IMR-90 (cell line): ENCODE measurements around the gene MOXD1. TPM values are rescaled to one million over a fixed set of nuclear protein-coding genes. Genes with fewer than 3 reads are reported as not detected.

ENCODE experiments used
- ATAC-seq: fragments of 200-7000 bp; cut with Tn5 transposase; 2 replicates; pipeline ENCODE4 v1.9.1; 2020; ENCODE audit warnings: low read depth, mild to moderate bottlenecking, moderate library complexity
- BruUV-seq: library from RNA; stranded (reverse); fragments of 400-500 nt; replicated peaks from 2 replicates; lab custom pipeline; 2021; lab: Mats Ljungman, UMichigan
- CTCF ChIA-PET: fragments of 300-600 bp; formaldehyde crosslinking; extraction: SDS; loops from one replicate; lab custom pipeline; 2021; ENCODE audit warnings: antibody characterized with exemption; lab: Yijun Ruan, JAX
- POLR2A ChIA-PET: fragments of 300-600 bp; sonication (Branson Sonifier 250); formaldehyde crosslinking; loops from one replicate; lab custom pipeline; 2022; ENCODE audit warnings: antibody characterized with exemption; ENCODE audit not compliant: unreplicated experiment; lab: Charles Lee
- DNase-seq: peaks from one replicate; pipeline ENCODE4 v3.0.0; 2013
- H2AFZ ChIP-seq: replicated peaks from 2 replicates; pipeline ENCODE3; 2013; ENCODE audit warnings: low read length, mild to moderate bottlenecking; ENCODE audit not compliant: poor library complexity
- H2AK5ac ChIP-seq: 2 replicates; pipeline ENCODE4 v1.6.1; 2013; ENCODE audit warnings: low read depth, low read length, inconsistent platforms
- H2AK9ac ChIP-seq: replicated peaks from 2 replicates; pipeline ENCODE3; 2013; ENCODE audit warnings: mild to moderate bottlenecking, low read depth, low read length, moderate library complexity; ENCODE audit not compliant: poor library complexity
- H2BK120ac ChIP-seq: 2 replicates; pipeline ENCODE4 v1.6.1; 2013; ENCODE audit warnings: low read depth, low read length, inconsistent platforms
- H2BK15ac ChIP-seq: 3 replicates; pipeline ENCODE4 v1.6.1; 2013; ENCODE audit warnings: low read depth, low read length, inconsistent platforms
- H2BK20ac ChIP-seq: 2 replicates; pipeline ENCODE4 v1.6.1; 2013; ENCODE audit warnings: low read depth, mild to moderate bottlenecking, inconsistent platforms, low read length, moderate library complexity
- H2BK5ac ChIP-seq: 2 replicates; pipeline ENCODE4 v1.6.1; 2013; ENCODE audit warnings: mild to moderate bottlenecking, low read depth, low read length, inconsistent platforms; ENCODE audit not compliant: poor library complexity, severe bottlenecking
- H3K14ac ChIP-seq: replicated peaks from 2 replicates; pipeline ENCODE4 v1.6.1; 2013; ENCODE audit warnings: low read depth, low read length, inconsistent platforms
- H3K18ac ChIP-seq: 2 replicates; pipeline ENCODE4 v1.6.1; 2013; ENCODE audit warnings: low read depth, low read length, control low read depth
- H3K23ac ChIP-seq: 2 replicates; pipeline ENCODE4 v1.6.1; 2013; ENCODE audit warnings: low read depth, low read length, inconsistent platforms
- H3K27ac ChIP-seq: 2 replicates; pipeline ENCODE4 v1.5.1; 2013; ENCODE audit warnings: mild to moderate bottlenecking, control low read depth, low read length; ENCODE audit not compliant: insufficient read depth
- H3K27me3 ChIP-seq: 2 replicates; pipeline ENCODE4 v1.6.1; 2013; ENCODE audit warnings: low read length; ENCODE audit not compliant: control insufficient read depth, insufficient read depth
- H3K36me3 ChIP-seq: 2 replicates; pipeline ENCODE4 v1.6.1; 2013; ENCODE audit warnings: low read length, mixed read lengths; ENCODE audit not compliant: control insufficient read depth, insufficient read depth
- H3K4ac ChIP-seq: 2 replicates; pipeline ENCODE4 v1.6.1; 2013; ENCODE audit warnings: low read depth, low read length, inconsistent platforms
- H3K4me1 ChIP-seq: 2 replicates; pipeline ENCODE4 v1.6.1; 2013; ENCODE audit warnings: low read length, mixed read lengths; ENCODE audit not compliant: control insufficient read depth, insufficient read depth
- H3K4me2 ChIP-seq: 2 replicates; pipeline ENCODE4 v1.6.1; 2013; ENCODE audit warnings: low read depth, mild to moderate bottlenecking, control low read depth, low read length, moderate library complexity
- H3K4me3 ChIP-seq: 2 replicates; pipeline ENCODE4 v1.5.1; 2013; ENCODE audit warnings: low read depth, mild to moderate bottlenecking, control low read depth, low read length, moderate library complexity; ENCODE audit not compliant: insufficient read depth
- H3K56ac ChIP-seq: 2 replicates; pipeline ENCODE4 v1.6.1; 2013; ENCODE audit warnings: low read length, inconsistent platforms; ENCODE audit not compliant: insufficient read depth; ENCODE audit errors: extremely low read depth
- H3K79me1 ChIP-seq, 2 experiments: 2 replicates each; pipeline ENCODE4 v1.6.1; 2013; ENCODE audit warnings: low read length in 2 of 2, inconsistent platforms in 1 of 2, low read depth in 1 of 2
- H3K9ac ChIP-seq: 2 replicates; pipeline ENCODE4 v1.6.1; 2013; ENCODE audit warnings: low read depth, low read length, control low read depth
- H3K9me1 ChIP-seq: 2 replicates; pipeline ENCODE4 v1.6.1; 2013; ENCODE audit warnings: low read length, inconsistent platforms; ENCODE audit not compliant: insufficient read depth
- H3K9me3 ChIP-seq: 2 replicates; pipeline ENCODE4 v1.6.1; 2013; ENCODE audit warnings: low read length; ENCODE audit not compliant: control insufficient read depth, insufficient read depth
- H4K20me1 ChIP-seq: 2 replicates; pipeline ENCODE4 v1.6.1; 2013; ENCODE audit warnings: low read length, inconsistent platforms; ENCODE audit not compliant: insufficient read depth
- H4K5ac ChIP-seq: 2 replicates; pipeline ENCODE4 v1.6.1; 2013; ENCODE audit warnings: mild to moderate bottlenecking, low read depth, low read length, control low read depth
- H4K8ac ChIP-seq, 2 experiments: 2 replicates each; pipeline ENCODE4 v1.6.1; 2013; ENCODE audit warnings: low read depth in 2 of 2, low read length in 2 of 2, control low read depth in 1 of 2, inconsistent platforms in 1 of 2
- H4K91ac ChIP-seq: 2 replicates; pipeline ENCODE4 v1.6.1; 2013; ENCODE audit warnings: low read depth, low read length, inconsistent platforms; ENCODE audit not compliant: insufficient read depth
- CEBPB ChIP-seq: IDR thresholded peaks from 2 replicates; pipeline ENCODE4 v1.6.1; 2012; ENCODE audit warnings: low read depth, low read length, improper control_type of control experiment
- CTCF ChIP-seq: conservative IDR thresholded peaks from 2 replicates; pipeline ENCODE4 v1.5.1; 2012; ENCODE audit warnings: mild to moderate bottlenecking, low read depth, low read length, improper control_type of control experiment
- NFE2L2 ChIP-seq: fragments of 150-350 bp; IDR thresholded peaks from 2 replicates; pipeline ENCODE4 v1.6.1; 2016; ENCODE audit warnings: low read depth, mild to moderate bottlenecking, low read length
- RCOR1 ChIP-seq: IDR thresholded peaks from 2 replicates; pipeline ENCODE4 v1.6.1; 2012; ENCODE audit warnings: mild to moderate bottlenecking, low read length, improper control_type of control experiment; ENCODE audit not compliant: insufficient replicate concordance
- RFX5 ChIP-seq: IDR thresholded peaks from 2 replicates; pipeline ENCODE4 v1.8.0; 2012; ENCODE audit warnings: low read depth, mild to moderate bottlenecking, low read length, moderate library complexity
- dilution Hi-C: fragments of 300-500 bp; cut with HindIII; formaldehyde crosslinking; loops from one replicate; pipeline ENCODE4 v1.14.3; 2018; ENCODE audit warnings: low sequenced_read_pairs; ENCODE audit not compliant: unreplicated experiment
- in situ Hi-C: fragments of 300-500 bp; cut with MboI; formaldehyde crosslinking; loops from 3 replicates; pipeline ENCODE4 v1.14.3; 2019; ENCODE audit warnings: low sequenced_read_pairs, inconsistent platforms, mixed read lengths
- intact Hi-C: fragments of 100-400 bp; cut with micrococcal nuclease; formaldehyde crosslinking; loops from 2 replicates; pipeline ENCODE4 v1.10.0; 2022
- polyA plus RNA-seq, 3 experiments: library from polyadenylated mRNA; depleted of rRNA; stranded (reverse); fragments of >200 nt; gene quantifications; 2 replicates each; pipeline ENCODE4 v1.2.3, GENCODE V29; 2012; ENCODE audit warnings: low replicate concordance in 1 of 3
- total RNA-seq: library from RNA; depleted of rRNA; stranded (reverse); fragments of >200 nt; gene quantifications from 2 replicates; pipeline ENCODE4 v1.2.3, GENCODE V29; 2012
- TF ChIP-seq, protein P1 (sequence below): fragments of 150-350 bp; IDR thresholded peaks from 2 replicates; pipeline ENCODE4 v1.6.1; 2017; ENCODE audit warnings: mild to moderate bottlenecking, antibody characterized with exemption, low read length, low read depth

Gene MOXD1
- total and polyA plus RNA-seq, 2 of the 4 experiments (the other 2 are of a cell fraction): 10.0 to 19.4 TPM

DNA sequence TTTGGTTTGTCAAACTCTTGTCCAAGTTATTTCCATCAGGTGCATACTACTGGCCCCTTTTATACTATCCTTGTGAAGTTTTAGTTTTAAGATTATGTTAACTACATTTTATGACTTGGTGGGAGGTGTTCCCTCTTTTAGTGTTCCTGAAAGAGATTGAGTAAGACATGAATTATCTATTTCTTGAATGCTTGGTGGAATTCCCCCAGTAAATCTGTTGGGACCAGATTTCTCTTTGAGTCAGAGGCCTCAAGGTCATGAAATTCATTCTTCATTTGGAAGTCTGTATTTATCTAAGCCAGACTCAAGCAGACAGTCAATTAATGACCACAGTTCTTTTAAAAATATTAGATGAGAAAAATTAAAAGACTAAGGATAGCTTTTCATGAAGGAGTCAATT is 81.3 kb downstream of the MOXD1 start:
- no TSS peak for BruUV-seq
- peak; percentile 37 for ATAC-seq
- H3K18ac ChIP-seq: no peak overlapping the region
- no peak overlapping the region for H2BK120ac ChIP-seq
- H4K5ac ChIP-seq: no peak overlapping the region
- no peak overlapping the region for H3K9ac ChIP-seq
- peaks cover 2% of the 10 kb centered on the region for H3K4me1 ChIP-seq
- H3K4me3 ChIP-seq: no peak overlapping the region
- no peak overlapping the region for H3K14ac ChIP-seq
- no peak overlapping the region for H3K4me2 ChIP-seq
- H2BK5ac ChIP-seq: no peak overlapping the region
- no peak overlapping the region for H3K56ac ChIP-seq
- in situ Hi-C loops (no loop called here), dilution Hi-C loops (no loop called here), intact Hi-C loops (loop anchor here (5.0 kb wide), 1 partner anchor 37 kb away; no protein-coding TSS in a partner anchor)
- H4K20me1 ChIP-seq: no peaks in the 10 kb centered on the region
- POLR2A ChIA-PET: no interaction called here
- H3K9me1 ChIP-seq: no peaks in the 10 kb centered on the region
- H2BK15ac ChIP-seq: no peak overlapping the region
- no peaks in the 10 kb centered on the region for H3K79me1 ChIP-seq
- no peak overlapping the region for H2AK9ac ChIP-seq
- no peaks in the 10 kb centered on the region for H3K27me3 ChIP-seq
- H2BK20ac ChIP-seq: no peak overlapping the region
- peak; percentile 83 for DNase-seq
- no peak overlapping the region for H2AFZ ChIP-seq
- CTCF ChIA-PET: no interaction called here
- H4K8ac ChIP-seq: no peak overlapping the region
- no peak overlapping the region for H3K27ac ChIP-seq
- H3K4ac ChIP-seq: no peak overlapping the region
- no peaks in the 10 kb centered on the region for H3K36me3 ChIP-seq
- no peak overlapping the region for H2AK5ac ChIP-seq
- H4K91ac ChIP-seq: no peak overlapping the region
- no peak for TF ChIP-seq RCOR1
- no peak for TF ChIP-seq RFX5
- peak; percentile 49; the same call in 1 of the 2 replicates for TF ChIP-seq CEBPB
- TF ChIP-seq, protein P1, sequence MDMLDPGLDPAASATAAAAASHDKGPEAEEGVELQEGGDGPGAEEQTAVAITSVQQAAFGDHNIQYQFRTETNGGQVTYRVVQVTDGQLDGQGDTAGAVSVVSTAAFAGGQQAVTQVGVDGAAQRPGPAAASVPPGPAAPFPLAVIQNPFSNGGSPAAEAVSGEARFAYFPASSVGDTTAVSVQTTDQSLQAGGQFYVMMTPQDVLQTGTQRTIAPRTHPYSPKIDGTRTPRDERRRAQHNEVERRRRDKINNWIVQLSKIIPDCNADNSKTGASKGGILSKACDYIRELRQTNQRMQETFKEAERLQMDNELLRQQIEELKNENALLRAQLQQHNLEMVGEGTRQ: no peak
- TF ChIP-seq NFE2L2: no peak
- TF ChIP-seq CTCF: no peak
- no peak overlapping the region for H3K23ac ChIP-seq
- peaks cover 5% of the 10 kb centered on the region for H3K9me3 ChIP-seq
